Spleen (tissue), 11 donors: ENCODE results near the gene MRPS10. TPM values are rescaled to one million over a fixed set of nuclear protein-coding genes. Genes with fewer than 3 reads are reported as not detected.

Experiments
- DNase-seq: peaks from one replicate; pipeline ENCODE4 v3.0.0-alpha.2; 2020
- H3K27ac ChIP-seq, 8 donors: fragments of 200-600 bp; sonication (generic) in 7 of 8; 1 replicate in 4 of 8; 2 replicates in 4 of 8; pipeline versions ENCODE4 v1.5.0 to v1.8.0; 2016 to 2021; ENCODE audit warnings: inconsistent platforms in 4 of 8, mild to moderate bottlenecking in 4 of 8, moderate library complexity in 1 of 8
- H3K27me3 ChIP-seq, 7 donors: fragments of 200-600 bp; sonication (generic) in 6 of 7; replicated peaks in 1 of 7; 1 replicate in 4 of 7; 2 replicates in 3 of 7; pipeline versions ENCODE4 v1.5.0 to v1.8.0; 2016 to 2021; ENCODE audit warnings: inconsistent platforms in 3 of 7, mild to moderate bottlenecking in 1 of 7
- H3K36me3 ChIP-seq, 6 donors: fragments of 200-600 bp; sonication (generic) in 5 of 6; 1 replicate in 4 of 6; 2 replicates in 2 of 6; pipeline versions ENCODE4 v1.5.0 to v1.8.0; 2016 to 2021; ENCODE audit warnings: inconsistent platforms in 2 of 6
- H3K4me1 ChIP-seq, 6 donors: fragments of 200-600 bp; sonication (generic) in 5 of 6; 1 replicate in 3 of 6; 2 replicates in 3 of 6; pipeline versions ENCODE4 v1.5.0 to v1.8.0; 2016 to 2021; ENCODE audit warnings: inconsistent platforms in 3 of 6
- H3K4me3 ChIP-seq, 8 donors: fragments of 200-600 bp; sonication (generic) in 7 of 8; 1 replicate in 4 of 8; 2 replicates in 4 of 8; pipeline versions ENCODE4 v1.5.0 to v1.8.0; 2016 to 2021; ENCODE audit warnings: inconsistent platforms in 4 of 8, mild to moderate bottlenecking in 4 of 8, moderate library complexity in 2 of 8
- H3K9me3 ChIP-seq, 8 donors: fragments of 200-600 bp; sonication (generic) in 7 of 8; 1 replicate in 4 of 8; 2 replicates in 4 of 8; pipeline versions ENCODE4 v1.5.0 to v1.8.0; 2016 to 2021; ENCODE audit warnings: inconsistent platforms in 4 of 8
- POLR2A ChIP-seq, 3 donors: fragments of 450-650 bp; IDR thresholded peaks; one replicate each; pipeline ENCODE4 v1.5.1; 2017; ENCODE audit warnings: antibody characterized with exemption in 3 of 3, mild to moderate bottlenecking in 1 of 3
- POLR2AphosphoS5 ChIP-seq, 3 donors: sonication (generic); formaldehyde crosslinking; IDR thresholded peaks; one replicate each; pipeline ENCODE4 v1.5.1; 2017; ENCODE audit warnings: antibody characterized with exemption in 3 of 3
- WGBS, 5 donors: extraction: QIAGEN DNeasy Blood & Tissue Kit in 3 of 5; methylation state at CpG; one replicate each; pipeline versions ENCODE4 v1.1.5 to v1.1.7; 2013 to 2018; 5-methylcytosine and 5-hydroxymethylcytosine counted together
- intact Hi-C: fragments of 100-400 bp; cut with DNase I; formaldehyde crosslinking; loops from one replicate; pipeline ENCODE4 v1.15.0; 2023; ENCODE audit warnings: low total_unique reads
- polyA plus RNA-seq, 3 donors: library from polyadenylated mRNA; stranded (reverse); fragments of 200-250 nt; gene quantifications; one replicate each; pipeline ENCODE4 v1.2.1, GENCODE V29; 2013
- total RNA-seq, 7 donors: library from RNA; depleted of rRNA in 3 of 7; stranded (reverse); fragments of >200 nt in 3 of 7; fragmentation: NEBNext Ultra II Directional in 4 of 7; extraction: Animal tissue kit (Norgen Biotek cat#: 25700) in 4 of 7; gene quantifications; one replicate each; pipeline versions ENCODE4 v1.1.0 to v1.2.1, GENCODE V29; 2016 to 2021
- TF ChIP-seq, protein P1 (sequence below), 11 experiments: fragments of 200-600 bp in 7 of 11; fragments of 450-650 bp in 4 of 11; sonication (generic) in 4 of 11; IDR thresholded peaks in 8 of 11; conservative IDR thresholded peaks in 3 of 11; 1 replicate in 7 of 11; 2 replicates in 4 of 11; pipeline versions ENCODE4 v1.4.0 to v1.8.0; 2016 to 2021; ENCODE audit warnings: antibody characterized with exemption in 11 of 11, inconsistent platforms in 4 of 11, mild to moderate bottlenecking in 1 of 11
- donor health status: healthy with polysubstance abuse.
- donor health status: DM: no; HTN: no; CAD: no; lungs with moderate emphysema.
- donor health status: DM: no; HTN: no; CAD: no.
- donor health status: Bipolar disorder and iron deficiency.
- donor health status: healthy.
- donor health status: DM: no; HTN: no; CAD: no.
- donor health status: DM: yes; HTN: yes; CAD: no.

The MRPS10 gene
- total and polyA plus RNA-seq, 10 donors = 17.2 to 32.3 (median 27.0) TPM

- DNase-seq = no peak
- Histone ChIP-seq H3K27ac (no peak overlapping the region), H3K4me1 (no peaks in the 10 kb centered on the region), H3K27me3 (peaks cover 0 to 15% (median 0%) of the 10 kb centered on the region in 7 donors), H3K9me3 (no peaks in the 10 kb centered on the region), H3K4me3 (no peak overlapping the region), H3K36me3 (no peaks in the 10 kb centered on the region)
- WGBS, 5 donors = 79 to 90% (median 84%) methylated on average over 2 of the region's 2 CpGs
- intact Hi-C loops = no loop called here
- no peak for TF ChIP-seq POLR2A (IDR thresholded peaks at IDR 0.05)
- no peak for TF ChIP-seq POLR2AphosphoS5 (IDR thresholded peaks at IDR 0.05)
- TF ChIP-seq, protein P1, sequence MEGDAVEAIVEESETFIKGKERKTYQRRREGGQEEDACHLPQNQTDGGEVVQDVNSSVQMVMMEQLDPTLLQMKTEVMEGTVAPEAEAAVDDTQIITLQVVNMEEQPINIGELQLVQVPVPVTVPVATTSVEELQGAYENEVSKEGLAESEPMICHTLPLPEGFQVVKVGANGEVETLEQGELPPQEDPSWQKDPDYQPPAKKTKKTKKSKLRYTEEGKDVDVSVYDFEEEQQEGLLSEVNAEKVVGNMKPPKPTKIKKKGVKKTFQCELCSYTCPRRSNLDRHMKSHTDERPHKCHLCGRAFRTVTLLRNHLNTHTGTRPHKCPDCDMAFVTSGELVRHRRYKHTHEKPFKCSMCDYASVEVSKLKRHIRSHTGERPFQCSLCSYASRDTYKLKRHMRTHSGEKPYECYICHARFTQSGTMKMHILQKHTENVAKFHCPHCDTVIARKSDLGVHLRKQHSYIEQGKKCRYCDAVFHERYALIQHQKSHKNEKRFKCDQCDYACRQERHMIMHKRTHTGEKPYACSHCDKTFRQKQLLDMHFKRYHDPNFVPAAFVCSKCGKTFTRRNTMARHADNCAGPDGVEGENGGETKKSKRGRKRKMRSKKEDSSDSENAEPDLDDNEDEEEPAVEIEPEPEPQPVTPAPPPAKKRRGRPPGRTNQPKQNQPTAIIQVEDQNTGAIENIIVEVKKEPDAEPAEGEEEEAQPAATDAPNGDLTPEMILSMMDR (IDR thresholded peaks at IDR 0.05 in 8 of 11, conservative IDR thresholded peaks at IDR 0.05 in 3 of 11) = no peak
Measured at GRCh38 chr6:42158011-42158410, 59.6 kb downstream of the MRPS10 start.

Other genes with a start within 250 kb of the MRPS10 start
- 10 to 100 TPM; 32.1 to 56.3 (median 38.8) TPM for gene TAF8, start 167.3 kb downstream of the MRPS10 start, total RNA-seq
- gene TAF8, start 167.3 kb downstream of the MRPS10 start, polyA plus RNA-seq = 10 to 100 TPM in 1 of 3 donors, 1 to 10 TPM in 2; 8.2 to 12.5 (median 8.8) TPM
- under 1 TPM in 4 of 7 donors, not detected in 3; 0.05 to 0.27 (median 0.19) TPM for gene C6orf132, start 75.2 kb downstream of the MRPS10 start, total RNA-seq
- gene C6orf132, start 75.2 kb downstream of the MRPS10 start, polyA plus RNA-seq = under 1 TPM; 0.11 to 0.17 (median 0.13) TPM
- gene GUCA1A, start 44.5 kb downstream of the MRPS10 start, total RNA-seq = not detected
- under 1 TPM in 1 of 3 donors, not detected in 2; 0.11 TPM for gene GUCA1A, start 44.5 kb downstream of the MRPS10 start, polyA plus RNA-seq
- 1 to 10 TPM; 1.2 to 2.6 (median 1.9) TPM for gene GUCA1B, start 22.9 kb downstream of the MRPS10 start, total RNA-seq
- under 1 TPM; 0.70 to 0.87 (median 0.83) TPM for gene GUCA1B, start 22.9 kb downstream of the MRPS10 start, polyA plus RNA-seq
- 10 to 100 TPM in 6 of 7 donors, 1 to 10 TPM in 1; 8.4 to 16.9 (median 14.3) TPM for gene TRERF1, start 234.1 kb upstream of the MRPS10 start, total RNA-seq
- gene TRERF1, start 234.1 kb upstream of the MRPS10 start, polyA plus RNA-seq = 1 to 10 TPM; 1.5 to 3.0 (median 2.0) TPM